CD4-positive, alpha-beta T cell treated with Interleukin-12 subunit alpha and Interleukin-12 subunit beta, for 1 hour (primary cell): ENCODE data around the gene MXRA8.
"Not testable (repeated sequence)": the region's sequence is repeated elsewhere in the genome, so short reads cannot be mapped to it uniquely, and the experiment has no call there.

Source experiments
- DNase-seq: peaks from one replicate; pipeline ENCODE4 v3.0.0-alpha.2; 2020

MXRA8 gene, protein sequence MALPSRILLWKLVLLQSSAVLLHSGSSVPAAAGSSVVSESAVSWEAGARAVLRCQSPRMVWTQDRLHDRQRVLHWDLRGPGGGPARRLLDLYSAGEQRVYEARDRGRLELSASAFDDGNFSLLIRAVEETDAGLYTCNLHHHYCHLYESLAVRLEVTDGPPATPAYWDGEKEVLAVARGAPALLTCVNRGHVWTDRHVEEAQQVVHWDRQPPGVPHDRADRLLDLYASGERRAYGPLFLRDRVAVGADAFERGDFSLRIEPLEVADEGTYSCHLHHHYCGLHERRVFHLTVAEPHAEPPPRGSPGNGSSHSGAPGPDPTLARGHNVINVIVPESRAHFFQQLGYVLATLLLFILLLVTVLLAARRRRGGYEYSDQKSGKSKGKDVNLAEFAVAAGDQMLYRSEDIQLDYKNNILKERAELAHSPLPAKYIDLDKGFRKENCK

DNA sequence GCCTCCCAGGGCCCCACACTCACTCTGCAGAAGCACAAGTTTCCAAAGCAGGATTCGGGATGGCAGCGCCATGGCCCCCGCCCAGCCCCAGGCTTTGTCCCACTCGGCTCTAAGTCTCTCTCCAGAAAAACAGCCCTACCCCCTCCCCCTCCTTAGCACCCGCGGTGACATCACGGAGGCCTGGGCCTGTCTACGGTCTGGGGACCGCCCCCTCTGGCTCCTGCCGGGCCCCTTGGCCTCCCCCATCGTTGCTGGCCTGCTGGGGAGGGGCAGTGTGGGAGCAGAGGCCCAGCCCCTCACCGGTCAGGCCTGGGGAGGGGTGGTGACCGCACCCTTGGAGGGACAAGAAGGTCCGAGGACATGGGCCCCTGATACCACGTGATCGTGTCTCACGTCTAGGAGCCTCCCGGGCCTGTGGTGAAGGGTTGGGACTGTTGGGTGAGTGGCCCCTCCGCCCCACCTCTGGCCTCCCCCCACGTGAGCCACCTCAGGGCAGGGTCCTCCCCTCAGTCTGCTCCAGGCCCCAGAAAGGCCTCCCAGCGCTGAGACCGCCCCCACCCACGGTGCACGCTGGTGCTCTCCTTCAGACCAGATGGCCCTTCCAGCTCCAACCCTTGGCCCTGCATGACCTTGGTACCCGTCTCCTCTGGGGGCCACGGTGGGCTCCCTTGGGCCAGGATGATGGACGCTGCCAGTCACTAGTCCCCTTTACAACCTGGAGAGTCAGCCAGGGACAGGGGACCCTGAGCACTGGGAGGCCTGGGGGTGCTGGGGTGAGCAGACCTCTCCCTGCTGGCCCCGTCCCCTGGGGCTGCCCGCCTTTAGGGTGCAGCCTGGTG lies at the start of gene MXRA8:
Gene MXRA8 (minus strand): TSS at position 123 of the 839 bp plus-strand sequence. CDS start 51 bp downstream, at position 72.
- DNase-seq = no peak

DNA sequence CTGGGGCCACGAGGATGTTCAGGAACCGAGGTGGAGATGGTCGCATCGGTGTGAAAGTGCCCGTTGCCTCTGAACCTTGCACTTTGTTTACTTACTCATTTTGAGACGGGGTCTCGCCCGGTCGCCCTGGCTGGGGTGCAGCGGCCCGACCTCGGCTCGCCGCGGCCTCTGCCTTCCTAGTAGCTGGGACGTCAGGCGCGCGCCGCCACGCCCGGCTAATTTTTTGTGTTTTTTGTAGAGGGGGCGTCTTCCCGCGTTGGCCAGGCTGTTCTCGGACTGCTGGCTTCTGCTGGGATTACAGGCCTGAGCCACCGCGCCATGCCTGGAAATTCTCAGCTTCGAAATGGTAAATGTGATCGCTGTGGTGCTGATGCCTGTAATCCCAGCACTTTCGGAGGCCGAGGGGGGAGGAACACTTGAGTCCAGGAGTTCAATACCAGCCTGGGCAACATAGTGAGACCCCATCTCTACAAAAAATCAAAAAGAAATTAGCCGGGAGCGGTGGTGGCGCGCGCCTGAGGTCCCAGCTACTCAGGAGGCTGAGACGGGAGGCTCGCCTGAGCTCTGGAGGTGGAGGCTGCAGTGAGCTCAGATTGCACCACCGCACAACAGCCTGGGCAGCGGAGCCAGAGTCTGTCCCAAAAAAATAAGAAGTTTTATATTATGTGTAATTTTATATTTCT lies 49.4 kb upstream of the MXRA8 start:
- DNase-seq = peak; percentile 30

DNA sequence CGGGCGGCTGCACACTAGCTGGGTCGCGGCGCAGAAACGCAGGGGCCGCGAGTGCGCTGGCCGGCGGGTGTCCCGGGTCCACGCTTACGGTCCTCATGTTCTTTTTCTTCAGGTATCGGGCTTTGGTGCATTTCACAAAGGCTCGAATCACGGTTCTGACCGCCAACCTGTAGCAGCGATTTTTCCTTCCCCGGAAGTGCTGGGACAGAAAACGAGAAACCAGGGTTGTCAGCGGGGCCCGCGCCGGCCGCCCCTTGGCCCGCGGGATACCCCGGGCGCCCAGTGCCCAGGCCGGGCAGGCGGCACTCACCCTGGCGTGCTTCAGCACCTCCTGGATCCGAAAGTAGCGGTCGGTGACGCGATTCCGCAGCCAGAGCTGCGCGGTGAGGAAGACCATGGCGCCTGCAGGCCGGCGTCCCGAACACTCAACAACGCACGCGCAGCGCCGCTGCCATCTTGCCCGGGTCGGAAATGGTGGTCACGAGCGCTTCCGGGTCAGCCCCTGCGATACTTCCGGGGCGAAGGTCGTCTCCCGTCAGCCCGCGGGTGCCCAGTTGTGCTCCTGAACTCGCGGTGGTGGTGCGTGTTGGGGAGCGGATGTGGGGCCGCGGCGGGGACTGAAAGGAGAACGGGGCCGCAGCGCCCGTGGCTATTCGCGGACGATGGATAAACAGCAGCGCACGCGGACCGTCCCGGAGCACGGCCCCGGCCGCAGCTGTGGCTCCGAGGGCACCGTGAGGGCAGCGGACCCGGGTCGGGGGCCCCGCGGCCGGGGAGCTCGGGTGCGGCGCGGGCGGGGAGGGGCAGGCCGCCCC lies 48.7 kb upstream of the MXRA8 start, which contains the start of gene MRPL20:
Gene MRPL20 (minus strand): TSS at position 473 of the 815 bp plus-strand sequence. CDS start 76 bp downstream, at position 397.
- peak; percentile 96 for DNase-seq

DNA sequence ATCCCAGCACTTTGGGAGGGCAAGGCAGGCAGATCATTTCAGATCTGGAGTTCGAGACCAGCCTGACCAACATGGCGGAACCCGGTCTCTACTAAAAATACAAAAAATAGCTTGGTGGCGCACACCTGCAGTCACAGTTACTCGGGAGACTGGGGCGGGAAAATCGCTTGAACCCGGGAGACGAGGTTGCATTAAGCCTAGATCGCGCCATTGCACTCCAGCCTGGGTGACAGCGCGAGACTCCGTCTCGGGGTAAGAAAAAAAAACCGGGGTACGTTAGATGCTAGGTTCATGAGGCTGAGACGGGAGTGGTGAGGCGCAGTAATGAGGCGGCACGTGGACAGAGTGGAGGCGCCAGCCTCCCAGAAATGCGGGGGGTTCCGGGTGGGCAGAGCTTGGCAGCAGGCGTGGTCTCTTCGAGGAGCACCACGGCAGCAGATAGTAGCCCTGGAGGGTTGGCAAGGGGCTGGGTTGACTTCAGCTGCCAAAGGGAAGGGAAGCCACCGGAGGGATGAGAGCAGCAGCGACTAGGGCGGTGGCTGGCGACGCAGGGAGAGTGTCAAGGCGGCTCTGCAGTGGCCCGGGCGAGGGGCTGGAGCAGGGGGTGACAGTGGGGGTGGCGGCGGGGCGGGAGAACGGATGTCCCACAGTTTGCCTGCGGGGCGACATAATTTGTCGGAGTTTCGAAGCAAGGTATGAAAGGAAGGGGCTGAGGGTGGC lies 47.9 kb upstream of the MXRA8 start:
- no peak for DNase-seq

DNA sequence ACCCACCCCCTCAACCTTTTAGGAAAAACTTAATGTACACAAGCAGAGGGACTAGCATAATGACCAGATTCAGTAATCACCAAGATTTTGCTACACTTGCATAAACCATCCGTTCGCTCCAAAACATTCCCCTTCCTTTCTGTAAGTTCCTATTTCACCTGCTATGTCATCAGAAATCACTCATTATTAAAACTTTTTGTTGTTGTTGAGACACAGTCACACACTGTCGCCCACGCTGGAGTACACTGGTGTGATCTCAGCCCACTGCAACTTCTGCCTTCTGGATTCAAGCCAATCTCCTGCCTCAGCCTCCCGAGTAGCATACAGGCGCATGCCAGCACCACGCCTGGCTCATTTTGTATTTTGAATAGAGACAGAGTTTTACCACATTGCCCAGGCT lies 45.3 kb upstream of the MXRA8 start:
- DNase-seq = no peak

DNA sequence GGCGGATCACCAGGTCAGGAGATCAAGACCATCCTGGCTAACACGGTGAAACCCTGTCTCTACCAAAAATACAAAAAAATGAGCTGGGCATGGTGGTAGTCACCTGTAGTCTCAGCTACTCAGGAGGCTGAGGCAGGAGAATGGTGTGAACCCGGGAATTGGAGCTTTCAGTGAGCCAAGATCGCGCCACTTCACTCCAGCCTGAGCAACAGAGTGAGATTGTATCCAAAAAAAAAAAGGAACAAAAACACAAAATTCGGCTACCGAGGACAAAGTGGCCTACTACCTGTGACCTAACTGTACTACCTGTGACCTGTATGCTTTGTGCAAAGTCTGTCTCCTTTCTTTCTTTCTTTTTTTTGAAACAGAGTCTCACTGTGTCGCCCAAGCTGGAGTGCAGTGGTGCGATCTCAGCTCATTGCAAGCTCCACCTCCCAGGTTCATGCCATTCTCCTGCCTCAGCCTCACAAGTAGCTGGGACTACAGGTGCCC lies 44.6 kb upstream of the MXRA8 start:
- DNase-seq = not testable (repeated sequence)

DNA sequence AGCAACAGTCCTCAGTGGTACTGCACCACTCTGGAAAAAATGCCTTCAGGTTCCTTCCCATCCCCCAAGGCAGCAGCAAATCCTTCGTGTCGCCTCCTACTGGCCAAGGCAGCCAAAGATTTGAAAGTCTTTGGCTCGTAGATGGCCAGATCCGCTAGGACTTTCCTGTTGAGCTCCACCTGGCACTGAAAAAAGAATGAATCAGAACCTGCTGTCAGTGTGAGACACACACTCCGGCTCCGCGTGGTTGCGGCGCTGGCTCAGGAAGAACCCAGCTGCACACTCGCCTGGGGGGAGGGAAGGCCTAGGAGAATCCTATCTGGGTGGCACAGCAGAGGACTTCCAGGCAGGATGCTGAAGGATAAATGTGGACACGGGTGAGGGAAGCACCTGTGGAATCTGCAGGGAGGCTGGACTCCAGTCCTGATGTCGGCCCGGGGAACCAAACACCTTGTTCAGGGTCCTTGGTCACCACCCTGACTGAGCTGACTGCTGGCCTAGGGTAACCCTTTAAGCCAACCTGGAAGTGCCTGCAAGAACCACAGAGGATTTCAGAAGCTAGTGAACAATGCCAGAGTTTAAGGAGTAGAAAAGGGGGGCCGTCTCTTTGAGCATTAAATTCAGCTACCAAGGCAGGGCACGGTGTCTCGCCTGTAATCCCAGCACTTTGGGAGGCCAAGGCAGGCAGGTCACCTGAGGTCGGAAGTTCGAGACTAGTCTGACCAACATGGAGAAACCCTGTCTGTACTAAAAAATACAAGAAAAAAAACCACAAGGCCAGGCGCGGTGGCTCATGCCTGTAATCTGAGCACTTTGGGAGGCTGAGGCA lies 43.9 kb upstream of the MXRA8 start:
- DNase-seq = peak; percentile 35

DNA sequence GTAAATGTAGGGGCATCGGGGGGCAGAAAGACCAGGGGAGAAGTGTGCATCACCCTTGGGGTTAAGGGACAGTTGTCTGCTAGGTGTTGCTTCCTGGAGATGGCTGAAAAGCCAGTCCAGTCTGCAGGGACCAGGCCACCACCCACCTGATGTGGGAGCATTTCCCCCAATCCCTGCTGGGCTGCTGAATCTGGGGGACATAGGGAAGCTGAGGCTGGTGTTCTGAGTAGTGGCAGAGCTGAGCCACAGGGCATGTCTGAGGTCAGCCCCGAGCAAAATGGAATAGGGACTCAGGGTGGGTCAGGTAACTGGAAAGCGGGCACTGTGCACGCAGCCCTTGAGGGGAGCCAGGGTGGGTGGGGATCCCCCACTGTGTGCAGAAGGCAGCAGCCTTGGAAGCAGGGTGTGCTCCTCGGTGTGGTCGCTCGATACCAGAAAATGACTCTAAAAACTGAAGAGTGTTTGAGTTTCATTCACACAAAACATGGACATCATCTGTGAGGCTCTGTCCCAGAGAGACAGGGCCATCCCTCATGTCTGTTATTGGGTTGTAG lies 43.2 kb upstream of the MXRA8 start:
- no peak for DNase-seq

DNA sequence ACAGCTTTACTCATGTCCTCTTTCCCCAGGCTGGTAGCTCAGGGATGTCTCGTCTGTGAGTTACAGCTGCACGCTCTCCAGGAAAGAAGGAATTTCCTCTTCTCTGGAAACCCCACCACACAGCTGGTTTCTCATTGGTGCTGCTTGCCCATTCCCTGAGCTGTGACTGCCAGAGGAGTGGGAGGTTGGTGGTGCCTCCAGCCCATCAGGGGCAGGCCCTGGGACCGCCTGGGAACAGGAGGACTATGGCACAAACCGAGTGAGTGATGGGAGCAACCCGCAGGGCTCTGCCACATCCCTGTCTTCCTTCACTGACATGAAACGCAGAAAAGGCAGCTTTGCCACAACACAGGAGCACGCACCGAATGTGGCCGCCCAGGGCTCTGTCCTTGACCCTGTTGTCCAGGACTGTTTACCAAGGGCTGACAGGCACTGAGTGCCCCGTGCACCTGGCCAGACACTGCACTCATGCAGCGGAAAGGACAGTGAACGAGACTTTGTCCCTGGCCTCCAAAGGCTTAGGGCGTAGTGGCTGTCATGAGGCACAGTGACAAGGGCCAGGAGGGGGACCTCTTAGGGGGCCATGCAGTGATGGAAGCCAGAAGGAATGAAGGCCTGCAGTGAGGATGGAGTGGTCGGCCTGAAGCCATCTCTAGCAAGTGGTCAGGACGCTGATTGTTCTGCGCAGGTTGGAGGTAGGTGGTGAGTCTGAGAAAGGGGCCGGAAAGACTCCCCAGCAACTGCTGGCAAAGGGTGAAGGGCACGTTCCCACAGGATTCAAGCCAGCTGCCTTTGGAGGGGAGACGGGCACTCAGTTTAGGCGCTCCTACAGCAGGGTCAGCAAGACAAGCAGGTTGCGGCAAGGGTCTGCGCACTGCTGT lies 42.5 kb upstream of the MXRA8 start:
- no peak for DNase-seq

DNA sequence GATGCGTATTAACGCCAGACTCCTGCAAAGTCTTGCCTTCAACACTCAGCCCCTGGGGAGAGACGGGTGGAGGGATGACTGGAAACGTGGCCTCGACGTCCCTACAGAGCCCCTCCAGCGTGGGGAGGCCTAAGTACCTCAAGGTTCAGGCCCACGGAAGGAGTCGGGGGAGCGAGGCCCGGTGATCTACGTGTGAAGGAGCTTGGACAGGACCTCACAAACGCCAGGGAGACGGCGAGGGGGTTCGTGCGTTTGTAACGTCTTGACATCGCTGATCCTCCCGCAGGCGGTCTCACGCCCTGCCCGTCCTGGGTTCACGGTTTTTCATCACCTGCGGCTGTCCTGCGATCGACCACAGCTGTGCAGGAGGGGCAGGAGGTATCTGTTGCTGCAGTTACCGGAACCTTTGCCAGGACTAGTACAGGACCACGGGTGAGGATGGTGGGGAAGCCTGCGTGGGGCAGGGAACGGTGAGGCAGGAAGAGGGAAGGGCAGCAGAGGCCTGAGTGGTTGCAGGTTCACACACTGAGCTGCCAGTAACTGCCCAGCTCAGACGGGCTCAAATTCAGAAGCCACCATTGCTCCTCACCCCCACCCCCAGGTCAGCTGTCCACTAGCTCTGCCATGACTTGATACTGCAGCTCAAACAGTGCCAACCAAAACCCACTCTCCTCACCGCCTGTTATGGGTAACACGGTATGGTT lies 41.7 kb upstream of the MXRA8 start:
- no peak for DNase-seq

DNA sequence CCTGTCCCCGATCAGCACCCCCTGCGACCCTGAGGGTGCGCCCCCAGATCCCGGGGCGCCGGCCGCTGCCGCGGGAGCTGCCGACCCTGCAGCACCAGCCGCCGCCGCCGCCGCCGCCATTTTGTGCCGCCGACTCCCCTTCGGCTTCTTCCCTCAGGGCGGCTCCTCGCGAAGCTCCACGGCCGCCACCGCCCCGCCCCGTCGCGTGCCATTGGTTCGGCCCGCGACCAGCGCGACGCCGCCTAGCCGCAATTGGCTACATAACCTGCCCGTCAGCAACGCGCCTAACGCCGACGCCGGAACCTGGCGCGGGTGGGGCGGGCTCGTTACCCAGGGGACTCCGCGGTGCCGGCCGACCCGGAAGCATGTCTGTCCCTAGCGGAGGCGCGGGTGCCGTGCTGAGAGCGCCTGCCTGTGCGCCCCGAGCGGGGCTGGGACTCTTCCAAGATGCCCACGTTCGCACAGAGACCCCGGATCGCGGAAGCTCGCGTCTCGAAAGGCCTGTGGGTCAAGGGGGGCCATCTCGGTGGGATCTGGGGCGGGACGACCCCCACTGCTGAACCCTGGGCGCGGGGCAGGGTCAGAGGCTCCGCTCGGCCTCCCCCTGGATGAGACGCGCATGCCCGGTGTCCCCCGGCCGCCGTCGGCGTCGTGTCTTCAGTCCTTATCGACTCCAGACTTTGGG lies 41.0 kb upstream of the MXRA8 start, which contains the start of gene CCNL2:
Gene CCNL2 (minus strand): TSS at position 149 of the 685 bp plus-strand sequence. CDS start 29 bp downstream, at position 120.
- peak; percentile 99 for DNase-seq

DNA sequence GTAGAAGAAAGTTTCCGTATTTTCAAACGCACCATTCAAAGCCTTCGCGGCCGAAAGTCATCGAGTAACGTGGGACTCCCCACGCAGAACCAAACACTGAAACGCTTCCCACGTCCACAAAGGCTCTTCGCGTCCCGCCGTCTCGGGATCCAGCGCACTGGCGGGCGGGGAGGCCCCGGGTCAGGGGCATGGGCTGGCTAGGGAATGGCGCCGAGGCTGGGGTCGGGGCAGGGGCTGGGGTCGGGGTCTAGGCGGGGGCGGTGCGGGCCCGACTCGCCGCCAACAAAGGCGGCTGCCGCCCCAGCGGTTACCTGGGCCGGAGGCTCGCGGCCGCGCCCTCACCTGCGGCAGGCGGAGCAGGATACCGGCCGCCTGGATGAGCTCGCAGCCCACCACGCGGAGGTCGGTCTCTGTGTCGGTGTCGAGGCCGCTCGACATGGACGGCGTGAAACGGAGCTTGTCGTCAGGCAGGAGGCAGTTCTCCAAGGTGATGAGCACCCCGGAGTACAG lies 40.4 kb upstream of the MXRA8 start:
- DNase-seq = no peak

DNA sequence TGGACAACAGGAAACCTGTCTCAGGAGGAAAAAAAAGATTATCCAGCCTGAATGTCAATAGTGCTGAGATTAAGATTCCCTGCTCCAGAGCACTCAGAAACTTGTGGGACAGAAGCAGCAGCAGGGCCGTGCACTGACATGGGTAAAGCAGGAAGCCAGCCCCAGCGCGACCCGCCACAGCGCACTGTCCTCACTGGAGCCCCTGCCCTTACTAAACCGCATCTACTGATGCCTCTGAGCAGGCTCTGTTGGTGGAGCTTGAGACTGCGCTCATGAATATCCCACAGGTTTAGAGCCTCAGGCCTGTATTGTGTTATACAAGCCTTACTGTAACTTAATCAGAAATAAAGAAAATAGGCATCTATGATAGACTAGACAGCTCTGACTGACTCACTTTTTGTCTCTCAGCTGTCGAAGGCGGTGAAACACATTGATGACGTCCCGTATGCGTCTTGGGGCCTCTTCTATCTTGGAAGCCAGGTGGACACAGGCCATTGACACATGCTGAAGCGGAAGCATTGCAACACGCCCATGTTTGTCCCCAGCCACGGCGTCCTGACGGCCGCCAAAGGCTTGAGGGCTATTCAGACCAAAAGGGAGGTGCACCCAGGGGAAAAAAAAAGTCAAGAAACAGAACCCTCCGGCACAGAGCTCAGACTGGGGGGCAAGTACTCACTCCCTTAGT lies 39.6 kb upstream of the MXRA8 start:
- no peak for DNase-seq

DNA sequence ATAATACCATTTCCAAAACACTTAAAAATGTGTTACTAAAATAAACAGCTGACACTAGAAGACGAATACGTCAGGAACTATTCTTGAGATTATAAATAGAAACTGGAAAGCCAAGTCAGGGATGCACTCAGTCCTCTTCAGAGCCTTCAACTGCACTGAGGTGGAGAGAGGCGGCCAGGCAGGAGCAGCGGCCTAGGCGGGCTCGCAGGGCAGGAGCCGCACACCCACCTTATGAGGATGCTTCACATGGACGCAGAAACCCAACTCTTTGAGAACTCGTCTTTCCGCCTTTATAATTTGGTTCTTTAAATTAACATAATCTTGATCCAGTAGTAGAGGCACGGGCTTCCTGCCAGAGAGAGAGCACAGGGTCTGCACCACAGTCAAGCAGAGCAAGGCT lies 36.8 kb upstream of the MXRA8 start:
- DNase-seq = no peak

DNA sequence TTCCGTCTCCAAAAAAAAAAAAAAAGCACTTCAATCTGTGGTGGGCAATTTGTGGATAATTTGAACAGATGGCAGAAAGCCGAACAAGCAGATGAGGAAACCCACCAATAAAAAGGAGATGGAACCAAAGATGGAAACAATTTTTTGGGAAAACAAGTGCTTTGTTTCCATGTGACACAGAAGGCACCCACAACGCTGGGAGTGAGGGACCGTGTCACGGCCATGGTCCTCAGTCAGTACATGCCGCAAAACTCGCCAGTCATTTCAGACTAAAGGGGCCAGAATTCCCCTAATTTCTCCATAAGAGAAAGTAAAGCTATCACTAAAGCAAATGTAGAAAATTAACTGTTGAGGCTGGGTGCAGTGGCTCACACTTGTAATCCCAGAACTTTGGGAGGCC lies 35.8 kb upstream of the MXRA8 start:
- no peak for DNase-seq

DNA sequence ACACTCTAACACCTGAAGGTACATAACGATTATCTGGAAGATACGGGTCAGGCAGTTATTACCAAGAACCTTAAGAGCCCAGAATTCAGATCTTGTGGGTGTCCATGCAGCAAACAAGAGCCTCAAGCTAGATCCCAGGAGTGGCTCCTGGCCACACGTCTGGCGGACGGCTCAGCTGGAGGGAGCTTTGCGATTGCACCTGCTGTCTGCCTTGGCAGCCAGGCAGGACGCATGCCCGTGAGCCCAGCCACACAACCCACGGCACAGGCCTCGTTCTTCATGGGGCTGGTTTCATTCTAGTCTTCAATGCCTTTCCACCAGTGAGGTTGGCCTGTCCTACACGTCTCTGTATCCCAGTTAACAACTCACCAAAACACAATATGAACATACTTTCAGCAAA lies 35.1 kb upstream of the MXRA8 start:
- no peak for DNase-seq

DNA sequence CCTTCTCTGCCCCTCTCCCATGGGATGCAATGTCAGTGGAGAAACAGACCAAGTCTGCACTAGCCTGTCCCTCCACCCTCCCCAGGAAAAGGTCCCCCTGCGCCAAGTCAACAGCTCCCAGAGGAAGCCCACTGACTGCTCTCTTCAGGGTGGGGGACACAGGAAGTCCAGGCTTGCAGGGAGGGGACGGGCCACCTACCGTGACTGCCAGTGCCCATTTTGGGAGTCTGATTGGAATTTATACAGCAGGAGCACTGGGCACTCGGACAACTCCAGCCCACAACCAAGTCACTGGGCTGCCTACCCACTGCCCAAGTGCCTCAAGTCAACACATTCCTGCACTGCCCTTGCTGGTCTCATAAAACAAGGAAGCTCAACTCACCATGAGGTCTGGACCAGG lies 34.7 kb upstream of the MXRA8 start:
- DNase-seq = no peak
